Measurements from ENCODE around the gene ERBB4.

DNA sequence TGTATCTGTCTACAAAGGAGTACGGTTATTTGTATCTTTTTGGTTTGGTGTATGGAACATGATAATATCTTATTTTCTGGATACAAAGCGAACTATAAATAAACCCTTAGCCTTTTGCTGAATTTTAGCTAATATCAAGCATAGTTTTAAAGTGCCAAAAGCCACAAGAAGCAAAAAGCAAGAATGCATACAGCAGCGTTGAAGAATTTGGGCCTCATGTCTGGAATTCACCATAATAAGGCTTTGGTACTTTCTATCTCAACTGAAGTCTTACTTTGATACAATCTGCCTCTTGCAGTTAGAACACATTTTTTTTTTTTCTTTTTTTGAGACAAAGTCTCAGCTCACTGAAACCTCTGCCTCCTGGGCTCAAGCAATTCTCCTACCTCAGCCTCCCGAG is 151.5 kb downstream of the ERBB4 start:
- TF ChIP-seq, protein P1, sequence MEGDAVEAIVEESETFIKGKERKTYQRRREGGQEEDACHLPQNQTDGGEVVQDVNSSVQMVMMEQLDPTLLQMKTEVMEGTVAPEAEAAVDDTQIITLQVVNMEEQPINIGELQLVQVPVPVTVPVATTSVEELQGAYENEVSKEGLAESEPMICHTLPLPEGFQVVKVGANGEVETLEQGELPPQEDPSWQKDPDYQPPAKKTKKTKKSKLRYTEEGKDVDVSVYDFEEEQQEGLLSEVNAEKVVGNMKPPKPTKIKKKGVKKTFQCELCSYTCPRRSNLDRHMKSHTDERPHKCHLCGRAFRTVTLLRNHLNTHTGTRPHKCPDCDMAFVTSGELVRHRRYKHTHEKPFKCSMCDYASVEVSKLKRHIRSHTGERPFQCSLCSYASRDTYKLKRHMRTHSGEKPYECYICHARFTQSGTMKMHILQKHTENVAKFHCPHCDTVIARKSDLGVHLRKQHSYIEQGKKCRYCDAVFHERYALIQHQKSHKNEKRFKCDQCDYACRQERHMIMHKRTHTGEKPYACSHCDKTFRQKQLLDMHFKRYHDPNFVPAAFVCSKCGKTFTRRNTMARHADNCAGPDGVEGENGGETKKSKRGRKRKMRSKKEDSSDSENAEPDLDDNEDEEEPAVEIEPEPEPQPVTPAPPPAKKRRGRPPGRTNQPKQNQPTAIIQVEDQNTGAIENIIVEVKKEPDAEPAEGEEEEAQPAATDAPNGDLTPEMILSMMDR (IDR thresholded peaks at IDR 0.05) = no peak
- TF ChIP-seq POLR2A (IDR thresholded peaks at IDR 0.05) (no peak), EP300 (IDR thresholded peaks at IDR 0.05) (no peak)

Measured in ovary (tissue), 3 donors.